GM19324 (cell line): ENCODE results near the gene UNC5A.

Experiments
- ATAC-seq: cut with Tn5 transposase; IDR thresholded peaks from one replicate; pipeline ENCODE4 v1.9.1; 2021; ENCODE audit warnings: mild to moderate bottlenecking, moderate library complexity; ENCODE audit not compliant: unreplicated experiment, low FRiP score

The UNC5A gene

GRCh38 chr5:176798949-176799348 is 11.4 kb upstream of the UNC5A start:
- ATAC-seq, result no peak

- ATAC-seq, result no peak
Measured at GRCh38 chr5:176799488-176799887, 10.9 kb upstream of the UNC5A start.

- ATAC-seq, result no peak
Measured at GRCh38 chr5:176800024-176800423, 10.3 kb upstream of the UNC5A start.

- no peak for ATAC-seq
Measured at GRCh38 chr5:176802116-176802784, 8.1 kb upstream of the UNC5A start.

- no peak for ATAC-seq
Measured at GRCh38 chr5:176803068-176803942, 7.1 kb upstream of the UNC5A start.

GRCh38 chr5:176803943-176804498 is 6.3 kb upstream of the UNC5A start:
- ATAC-seq, result no peak

GRCh38 chr5:176806137-176806536 is 4.2 kb upstream of the UNC5A start:
- ATAC-seq, result no peak

GRCh38 chr5:176809544-176810080 is 747 bp upstream of the UNC5A start:
- no peak for ATAC-seq

- no peak for ATAC-seq
Measured at GRCh38 chr5:176810687-176811501, 535 bp downstream of the UNC5A start.

GRCh38 chr5:176812269-176813259 is 2.2 kb downstream of the UNC5A start:
- no peak for ATAC-seq

GRCh38 chr5:176813587-176814312 is 3.4 kb downstream of the UNC5A start:
- no peak for ATAC-seq

GRCh38 chr5:176814313-176814685 is 3.9 kb downstream of the UNC5A start:
- no peak for ATAC-seq

GRCh38 chr5:176814836-176815438 is 4.6 kb downstream of the UNC5A start:
- no peak for ATAC-seq

GRCh38 chr5:176816043-176816745 is 5.8 kb downstream of the UNC5A start:
- no peak for ATAC-seq

GRCh38 chr5:176816791-176817347 is 6.5 kb downstream of the UNC5A start:
- no peak for ATAC-seq

GRCh38 chr5:176817369-176817840 is 7.0 kb downstream of the UNC5A start:
- no peak for ATAC-seq

GRCh38 chr5:176817841-176818377 is 7.5 kb downstream of the UNC5A start:
- ATAC-seq, result no peak
